ENCODE data around the gene OAF.

DNA sequence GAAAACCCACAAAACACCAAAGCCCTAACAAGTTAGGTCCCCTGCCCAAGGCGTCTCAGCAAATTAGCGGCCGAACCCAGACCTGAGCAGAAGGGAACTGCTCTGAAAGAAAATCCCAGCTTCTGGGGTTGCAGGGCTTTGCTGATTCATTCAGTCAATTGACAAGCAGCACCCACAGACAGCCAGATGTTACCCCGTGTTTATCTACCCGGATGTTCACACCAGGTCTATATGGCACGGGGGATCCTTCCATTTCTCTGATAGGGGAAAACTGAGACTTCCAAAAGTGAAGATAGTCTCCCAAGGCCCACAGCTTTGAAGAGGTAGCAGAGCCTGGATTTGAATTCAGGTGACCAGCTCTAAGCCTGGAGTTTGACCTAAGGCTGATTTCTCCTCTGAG, 14.0 kb upstream of the OAF start:
- TF ChIP-seq MYNN (IDR thresholded peaks at IDR 0.05) (no peak), MYNN (CRISPR knock-in tag; IDR thresholded peaks at IDR 0.05) (no peak), ATF6 (CRISPR knock-in tag; IDR thresholded peaks at IDR 0.05) (no peak), PML (IDR thresholded peaks at IDR 0.05; ENCODE audit: low read length) (no peak), PCBP1 (IDR thresholded peaks at IDR 0.05; ENCODE audit: low read depth, low read length, poor library complexity, severe bottlenecking) (no peak)
- TF ChIP-seq, protein P1, sequence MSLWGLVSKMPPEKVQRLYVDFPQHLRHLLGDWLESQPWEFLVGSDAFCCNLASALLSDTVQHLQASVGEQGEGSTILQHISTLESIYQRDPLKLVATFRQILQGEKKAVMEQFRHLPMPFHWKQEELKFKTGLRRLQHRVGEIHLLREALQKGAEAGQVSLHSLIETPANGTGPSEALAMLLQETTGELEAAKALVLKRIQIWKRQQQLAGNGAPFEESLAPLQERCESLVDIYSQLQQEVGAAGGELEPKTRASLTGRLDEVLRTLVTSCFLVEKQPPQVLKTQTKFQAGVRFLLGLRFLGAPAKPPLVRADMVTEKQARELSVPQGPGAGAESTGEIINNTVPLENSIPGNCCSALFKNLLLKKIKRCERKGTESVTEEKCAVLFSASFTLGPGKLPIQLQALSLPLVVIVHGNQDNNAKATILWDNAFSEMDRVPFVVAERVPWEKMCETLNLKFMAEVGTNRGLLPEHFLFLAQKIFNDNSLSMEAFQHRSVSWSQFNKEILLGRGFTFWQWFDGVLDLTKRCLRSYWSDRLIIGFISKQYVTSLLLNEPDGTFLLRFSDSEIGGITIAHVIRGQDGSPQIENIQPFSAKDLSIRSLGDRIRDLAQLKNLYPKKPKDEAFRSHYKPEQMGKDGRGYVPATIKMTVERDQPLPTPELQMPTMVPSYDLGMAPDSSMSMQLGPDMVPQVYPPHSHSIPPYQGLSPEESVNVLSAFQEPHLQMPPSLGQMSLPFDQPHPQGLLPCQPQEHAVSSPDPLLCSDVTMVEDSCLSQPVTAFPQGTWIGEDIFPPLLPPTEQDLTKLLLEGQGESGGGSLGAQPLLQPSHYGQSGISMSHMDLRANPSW (CRISPR knock-in tag; IDR thresholded peaks at IDR 0.05) = no peak
- TF ChIP-seq, protein P2, sequence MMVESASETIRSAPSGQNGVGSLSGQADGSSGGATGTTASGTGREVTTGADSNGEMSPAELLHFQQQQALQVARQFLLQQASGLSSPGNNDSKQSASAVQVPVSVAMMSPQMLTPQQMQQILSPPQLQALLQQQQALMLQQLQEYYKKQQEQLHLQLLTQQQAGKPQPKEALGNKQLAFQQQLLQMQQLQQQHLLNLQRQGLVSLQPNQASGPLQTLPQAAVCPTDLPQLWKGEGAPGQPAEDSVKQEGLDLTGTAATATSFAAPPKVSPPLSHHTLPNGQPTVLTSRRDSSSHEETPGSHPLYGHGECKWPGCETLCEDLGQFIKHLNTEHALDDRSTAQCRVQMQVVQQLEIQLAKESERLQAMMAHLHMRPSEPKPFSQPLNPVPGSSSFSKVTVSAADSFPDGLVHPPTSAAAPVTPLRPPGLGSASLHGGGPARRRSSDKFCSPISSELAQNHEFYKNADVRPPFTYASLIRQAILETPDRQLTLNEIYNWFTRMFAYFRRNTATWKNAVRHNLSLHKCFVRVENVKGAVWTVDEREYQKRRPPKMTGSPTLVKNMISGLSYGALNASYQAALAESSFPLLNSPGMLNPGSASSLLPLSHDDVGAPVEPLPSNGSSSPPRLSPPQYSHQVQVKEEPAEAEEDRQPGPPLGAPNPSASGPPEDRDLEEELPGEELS (CRISPR knock-in tag; IDR thresholded peaks at IDR 0.05; ENCODE audit: borderline replicate concordance) = no peak

Data from K562 (cell line).